ENCODE measurements around the gene MTFMT.

GRCh38 chr15:64991536-64992135 lies 37.8 kb downstream of the MTFMT start:
- TF ChIP-seq, protein P1, sequence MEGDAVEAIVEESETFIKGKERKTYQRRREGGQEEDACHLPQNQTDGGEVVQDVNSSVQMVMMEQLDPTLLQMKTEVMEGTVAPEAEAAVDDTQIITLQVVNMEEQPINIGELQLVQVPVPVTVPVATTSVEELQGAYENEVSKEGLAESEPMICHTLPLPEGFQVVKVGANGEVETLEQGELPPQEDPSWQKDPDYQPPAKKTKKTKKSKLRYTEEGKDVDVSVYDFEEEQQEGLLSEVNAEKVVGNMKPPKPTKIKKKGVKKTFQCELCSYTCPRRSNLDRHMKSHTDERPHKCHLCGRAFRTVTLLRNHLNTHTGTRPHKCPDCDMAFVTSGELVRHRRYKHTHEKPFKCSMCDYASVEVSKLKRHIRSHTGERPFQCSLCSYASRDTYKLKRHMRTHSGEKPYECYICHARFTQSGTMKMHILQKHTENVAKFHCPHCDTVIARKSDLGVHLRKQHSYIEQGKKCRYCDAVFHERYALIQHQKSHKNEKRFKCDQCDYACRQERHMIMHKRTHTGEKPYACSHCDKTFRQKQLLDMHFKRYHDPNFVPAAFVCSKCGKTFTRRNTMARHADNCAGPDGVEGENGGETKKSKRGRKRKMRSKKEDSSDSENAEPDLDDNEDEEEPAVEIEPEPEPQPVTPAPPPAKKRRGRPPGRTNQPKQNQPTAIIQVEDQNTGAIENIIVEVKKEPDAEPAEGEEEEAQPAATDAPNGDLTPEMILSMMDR (IDR thresholded peaks at IDR 0.05; ENCODE audit: low read depth, low read length, missing input control) = no peak
- TF ChIP-seq ZBTB33 (IDR thresholded peaks at IDR 0.05) (no peak), EGR1 (IDR thresholded peaks at IDR 0.05; ENCODE audit: low read depth in 2 of 2) (no peak), FOXA1 (IDR thresholded peaks at IDR 0.05) (no peak), HNF4G (IDR thresholded peaks at IDR 0.05) (no peak), RAD21 (IDR thresholded peaks at IDR 0.05) (no peak), SP1 (IDR thresholded peaks at IDR 0.05) (no peak), YY1 (IDR thresholded peaks at IDR 0.05) (no peak), JUND (IDR thresholded peaks at IDR 0.05) (no peak), RXRA (IDR thresholded peaks at IDR 0.05) (no peak)
- TF ChIP-seq, protein P2, sequence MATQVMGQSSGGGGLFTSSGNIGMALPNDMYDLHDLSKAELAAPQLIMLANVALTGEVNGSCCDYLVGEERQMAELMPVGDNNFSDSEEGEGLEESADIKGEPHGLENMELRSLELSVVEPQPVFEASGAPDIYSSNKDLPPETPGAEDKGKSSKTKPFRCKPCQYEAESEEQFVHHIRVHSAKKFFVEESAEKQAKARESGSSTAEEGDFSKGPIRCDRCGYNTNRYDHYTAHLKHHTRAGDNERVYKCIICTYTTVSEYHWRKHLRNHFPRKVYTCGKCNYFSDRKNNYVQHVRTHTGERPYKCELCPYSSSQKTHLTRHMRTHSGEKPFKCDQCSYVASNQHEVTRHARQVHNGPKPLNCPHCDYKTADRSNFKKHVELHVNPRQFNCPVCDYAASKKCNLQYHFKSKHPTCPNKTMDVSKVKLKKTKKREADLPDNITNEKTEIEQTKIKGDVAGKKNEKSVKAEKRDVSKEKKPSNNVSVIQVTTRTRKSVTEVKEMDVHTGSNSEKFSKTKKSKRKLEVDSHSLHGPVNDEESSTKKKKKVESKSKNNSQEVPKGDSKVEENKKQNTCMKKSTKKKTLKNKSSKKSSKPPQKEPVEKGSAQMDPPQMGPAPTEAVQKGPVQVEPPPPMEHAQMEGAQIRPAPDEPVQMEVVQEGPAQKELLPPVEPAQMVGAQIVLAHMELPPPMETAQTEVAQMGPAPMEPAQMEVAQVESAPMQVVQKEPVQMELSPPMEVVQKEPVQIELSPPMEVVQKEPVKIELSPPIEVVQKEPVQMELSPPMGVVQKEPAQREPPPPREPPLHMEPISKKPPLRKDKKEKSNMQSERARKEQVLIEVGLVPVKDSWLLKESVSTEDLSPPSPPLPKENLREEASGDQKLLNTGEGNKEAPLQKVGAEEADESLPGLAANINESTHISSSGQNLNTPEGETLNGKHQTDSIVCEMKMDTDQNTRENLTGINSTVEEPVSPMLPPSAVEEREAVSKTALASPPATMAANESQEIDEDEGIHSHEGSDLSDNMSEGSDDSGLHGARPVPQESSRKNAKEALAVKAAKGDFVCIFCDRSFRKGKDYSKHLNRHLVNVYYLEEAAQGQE (IDR thresholded peaks at IDR 0.05) = no peak
- TF ChIP-seq, protein P3, sequence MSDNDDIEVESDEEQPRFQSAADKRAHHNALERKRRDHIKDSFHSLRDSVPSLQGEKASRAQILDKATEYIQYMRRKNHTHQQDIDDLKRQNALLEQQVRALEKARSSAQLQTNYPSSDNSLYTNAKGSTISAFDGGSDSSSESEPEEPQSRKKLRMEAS (IDR thresholded peaks at IDR 0.05) = no peak
